Liver (tissue), 9 donors: ENCODE measurements around the gene CRAMP1. TPM values are rescaled to one million over a fixed set of nuclear protein-coding genes. Genes with fewer than 3 reads are reported as not detected.

Source experiments
- DNase-seq: peaks from one replicate; pipeline ENCODE4 v3.0.0-alpha.2; 2017; ENCODE audit warnings: low spot score
- H3K27ac ChIP-seq, 2 donors: one replicate each; pipeline ENCODE4 v1.7.0; 2013; ENCODE audit warnings: inconsistent platforms in 2 of 2, low read length in 2 of 2, control low read depth in 1 of 2, low read depth in 1 of 2, mild to moderate bottlenecking in 1 of 2
- H3K27me3 ChIP-seq, 4 donors: one replicate each; pipeline versions ENCODE4 v1.6.1 to v1.7.0; 2013; ENCODE audit warnings: low read length in 3 of 4, inconsistent platforms in 1 of 4, mild to moderate bottlenecking in 1 of 4, moderate library complexity in 1 of 4; ENCODE audit not compliant: control insufficient read depth in 4 of 4, insufficient read depth in 4 of 4
- H3K36me3 ChIP-seq, 4 donors: one replicate each; pipeline versions ENCODE4 v1.6.1 to v1.7.0; 2013; ENCODE audit warnings: low read length in 3 of 4, mild to moderate bottlenecking in 3 of 4, low read depth in 1 of 4, moderate library complexity in 1 of 4; ENCODE audit not compliant: control insufficient read depth in 4 of 4, insufficient read depth in 3 of 4
- H3K4me1 ChIP-seq, 4 donors: one replicate each; pipeline versions ENCODE4 v1.6.1 to v1.7.0; 2013; ENCODE audit warnings: low read length in 3 of 4, mild to moderate bottlenecking in 3 of 4, moderate library complexity in 1 of 4; ENCODE audit not compliant: control insufficient read depth in 4 of 4, insufficient read depth in 4 of 4
- H3K4me3 ChIP-seq, 3 donors: one replicate each; pipeline versions ENCODE4 v1.6.1 to v1.7.0; 2013; ENCODE audit warnings: low read length in 3 of 3, control low read depth in 1 of 3, low read depth in 1 of 3, mild to moderate bottlenecking in 1 of 3
- H3K9ac ChIP-seq, 2 donors: one replicate each; pipeline ENCODE4 v1.7.0; 2013; ENCODE audit warnings: low read length in 2 of 2, mild to moderate bottlenecking in 2 of 2, moderate library complexity in 2 of 2, control low read depth in 1 of 2, low read depth in 1 of 2
- H3K9me3 ChIP-seq, 4 donors: one replicate each; pipeline versions ENCODE4 v1.6.1 to v1.7.0; 2013; ENCODE audit warnings: low read length in 3 of 4; ENCODE audit not compliant: control insufficient read depth in 4 of 4
- ATF3 ChIP-seq: IDR thresholded peaks from 2 replicates; pipeline ENCODE4 v1.6.1; 2016; ENCODE audit warnings: antibody characterized with exemption
- GABPA ChIP-seq, 2 donors: IDR thresholded peaks in 1 of 2; conservative IDR thresholded peaks in 1 of 2; 2 replicates each; pipeline ENCODE4 v1.6.1; 2016; ENCODE audit warnings: antibody characterized with exemption in 2 of 2, mild to moderate bottlenecking in 1 of 2, moderate library complexity in 1 of 2
- HNF4A ChIP-seq, 2 donors: conservative IDR thresholded peaks; 2 replicates each; pipeline ENCODE4 v1.6.1; 2016; ENCODE audit warnings: antibody characterized with exemption in 2 of 2, mild to moderate bottlenecking in 2 of 2
- HNF4G ChIP-seq: IDR thresholded peaks from 2 replicates; pipeline ENCODE4 v1.6.1; 2016; ENCODE audit warnings: antibody characterized with exemption
- JUND ChIP-seq, 2 donors: IDR thresholded peaks; 2 replicates each; pipeline ENCODE4 v1.6.1; 2016; ENCODE audit warnings: antibody characterized with exemption in 2 of 2
- NR2F2 ChIP-seq: IDR thresholded peaks from 2 replicates; pipeline ENCODE4 v1.6.1; 2016; ENCODE audit warnings: antibody characterized with exemption
- RAD21 ChIP-seq, 2 donors: IDR thresholded peaks; 2 replicates each; pipeline ENCODE4 v1.6.1; 2016; ENCODE audit warnings: antibody characterized with exemption in 2 of 2, mild to moderate bottlenecking in 2 of 2
- RXRA ChIP-seq, 2 donors: IDR thresholded peaks; 2 replicates each; pipeline ENCODE4 v1.6.1; 2017 to 2018; ENCODE audit warnings: antibody characterized with exemption in 2 of 2, mild to moderate bottlenecking in 1 of 2
- SP1 ChIP-seq: IDR thresholded peaks from 2 replicates; pipeline ENCODE4 v1.6.1; 2018; ENCODE audit warnings: antibody characterized with exemption, mild to moderate bottlenecking
- TAF1 ChIP-seq: conservative IDR thresholded peaks from 2 replicates; pipeline ENCODE4 v1.6.1; 2016; ENCODE audit warnings: antibody characterized with exemption, mild to moderate bottlenecking
- YY1 ChIP-seq: IDR thresholded peaks from 2 replicates; pipeline ENCODE4 v1.6.1; 2016; ENCODE audit warnings: antibody characterized with exemption, mild to moderate bottlenecking
- ZBTB33 ChIP-seq: IDR thresholded peaks from 2 replicates; pipeline ENCODE4 v1.6.1; 2016; ENCODE audit warnings: antibody characterized with exemption
- WGBS: extraction: QIAGEN DNeasy Blood & Tissue Kit; methylation state at CpG from one replicate; pipeline ENCODE4 v1.1.7; 2013; 5-methylcytosine and 5-hydroxymethylcytosine counted together
- polyA plus RNA-seq, 2 donors: library from polyadenylated mRNA; stranded (reverse) in 1 of 2; unstranded in 1 of 2; fragments of 200-250 nt in 1 of 2; fragments of >200 nt in 1 of 2; fragmentation: Nextera tagmentation in 1 of 2; extraction: Ambion mirVana in 1 of 2; gene quantifications; one replicate each; pipeline versions ENCODE4 v1.2.1 to v1.2.3, GENCODE V29; 2013 to 2015
- total RNA-seq, 2 donors: library from RNA; depleted of rRNA; stranded (reverse); fragments of >200 nt; gene quantifications; one replicate each; pipeline ENCODE4 v1.2.3, GENCODE V29; 2014
- TF ChIP-seq, protein P1 (sequence below): IDR thresholded peaks from 2 replicates; pipeline ENCODE4 v1.6.1; 2016; ENCODE audit warnings: antibody characterized with exemption, mild to moderate bottlenecking
- TF ChIP-seq, protein P2 (sequence below): fragments of 150-350 bp; IDR thresholded peaks from 2 replicates; pipeline ENCODE4 v1.5.1; 2017; ENCODE audit warnings: improper control_type of control experiment, low read depth, low read length; ENCODE audit not compliant: missing input control
- donor health status: healthy.
- donor health status: healthy.
- donor health status: healthy.
- donor health status: healthy.
- donor health status: healthy.

Gene CRAMP1
- total and polyA plus RNA-seq, 4 donors: 1.1 to 6.4 (median 4.2) TPM

- no peak for TF ChIP-seq NR2F2
- TF ChIP-seq, protein P1, sequence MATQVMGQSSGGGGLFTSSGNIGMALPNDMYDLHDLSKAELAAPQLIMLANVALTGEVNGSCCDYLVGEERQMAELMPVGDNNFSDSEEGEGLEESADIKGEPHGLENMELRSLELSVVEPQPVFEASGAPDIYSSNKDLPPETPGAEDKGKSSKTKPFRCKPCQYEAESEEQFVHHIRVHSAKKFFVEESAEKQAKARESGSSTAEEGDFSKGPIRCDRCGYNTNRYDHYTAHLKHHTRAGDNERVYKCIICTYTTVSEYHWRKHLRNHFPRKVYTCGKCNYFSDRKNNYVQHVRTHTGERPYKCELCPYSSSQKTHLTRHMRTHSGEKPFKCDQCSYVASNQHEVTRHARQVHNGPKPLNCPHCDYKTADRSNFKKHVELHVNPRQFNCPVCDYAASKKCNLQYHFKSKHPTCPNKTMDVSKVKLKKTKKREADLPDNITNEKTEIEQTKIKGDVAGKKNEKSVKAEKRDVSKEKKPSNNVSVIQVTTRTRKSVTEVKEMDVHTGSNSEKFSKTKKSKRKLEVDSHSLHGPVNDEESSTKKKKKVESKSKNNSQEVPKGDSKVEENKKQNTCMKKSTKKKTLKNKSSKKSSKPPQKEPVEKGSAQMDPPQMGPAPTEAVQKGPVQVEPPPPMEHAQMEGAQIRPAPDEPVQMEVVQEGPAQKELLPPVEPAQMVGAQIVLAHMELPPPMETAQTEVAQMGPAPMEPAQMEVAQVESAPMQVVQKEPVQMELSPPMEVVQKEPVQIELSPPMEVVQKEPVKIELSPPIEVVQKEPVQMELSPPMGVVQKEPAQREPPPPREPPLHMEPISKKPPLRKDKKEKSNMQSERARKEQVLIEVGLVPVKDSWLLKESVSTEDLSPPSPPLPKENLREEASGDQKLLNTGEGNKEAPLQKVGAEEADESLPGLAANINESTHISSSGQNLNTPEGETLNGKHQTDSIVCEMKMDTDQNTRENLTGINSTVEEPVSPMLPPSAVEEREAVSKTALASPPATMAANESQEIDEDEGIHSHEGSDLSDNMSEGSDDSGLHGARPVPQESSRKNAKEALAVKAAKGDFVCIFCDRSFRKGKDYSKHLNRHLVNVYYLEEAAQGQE: no peak
- no peak for TF ChIP-seq GABPA (IDR thresholded peaks at IDR 0.05 in 1 of 2, conservative IDR thresholded peaks at IDR 0.05 in 1 of 2)
- no peak for TF ChIP-seq ATF3
- no peak for TF ChIP-seq JUND (IDR thresholded peaks at IDR 0.05)
- TF ChIP-seq HNF4G: no peak
- no peak for TF ChIP-seq TAF1
- TF ChIP-seq ZBTB33: no peak
- TF ChIP-seq SP1: no peak
- no peak for TF ChIP-seq RAD21 (IDR thresholded peaks at IDR 0.05)
- TF ChIP-seq, protein P2, sequence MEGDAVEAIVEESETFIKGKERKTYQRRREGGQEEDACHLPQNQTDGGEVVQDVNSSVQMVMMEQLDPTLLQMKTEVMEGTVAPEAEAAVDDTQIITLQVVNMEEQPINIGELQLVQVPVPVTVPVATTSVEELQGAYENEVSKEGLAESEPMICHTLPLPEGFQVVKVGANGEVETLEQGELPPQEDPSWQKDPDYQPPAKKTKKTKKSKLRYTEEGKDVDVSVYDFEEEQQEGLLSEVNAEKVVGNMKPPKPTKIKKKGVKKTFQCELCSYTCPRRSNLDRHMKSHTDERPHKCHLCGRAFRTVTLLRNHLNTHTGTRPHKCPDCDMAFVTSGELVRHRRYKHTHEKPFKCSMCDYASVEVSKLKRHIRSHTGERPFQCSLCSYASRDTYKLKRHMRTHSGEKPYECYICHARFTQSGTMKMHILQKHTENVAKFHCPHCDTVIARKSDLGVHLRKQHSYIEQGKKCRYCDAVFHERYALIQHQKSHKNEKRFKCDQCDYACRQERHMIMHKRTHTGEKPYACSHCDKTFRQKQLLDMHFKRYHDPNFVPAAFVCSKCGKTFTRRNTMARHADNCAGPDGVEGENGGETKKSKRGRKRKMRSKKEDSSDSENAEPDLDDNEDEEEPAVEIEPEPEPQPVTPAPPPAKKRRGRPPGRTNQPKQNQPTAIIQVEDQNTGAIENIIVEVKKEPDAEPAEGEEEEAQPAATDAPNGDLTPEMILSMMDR: no peak
- Histone ChIP-seq H3K36me3 (peaks cover 8 to 39% (median 24%) of the 10 kb centered on the region in 4 donors), H3K9me3 (no peaks in the 10 kb centered on the region)
These were observed 38.0 kb downstream of the CRAMP1 start for GRCh38 chr16:1650131-1650530.

GRCh38 chr16:1651094-1651973 lies 39.2 kb downstream of the CRAMP1 start:
- H3K4me1 ChIP-seq: no peaks in the 10 kb centered on the region
- no peak for DNase-seq
- peaks cover 16 to 39% (median 25%) of the 10 kb centered on the region in 4 donors for H3K36me3 ChIP-seq
- WGBS: 90% methylated on average over 12 of the region's 12 CpGs
- no peaks in the 10 kb centered on the region for H3K27me3 ChIP-seq
- H3K4me3 ChIP-seq: no peak overlapping the region
- no peak overlapping the region for H3K9ac ChIP-seq
- no peaks in the 10 kb centered on the region for H3K9me3 ChIP-seq
- TF ChIP-seq NR2F2 (peak; percentile 100), RXRA (IDR thresholded peaks at IDR 0.05) (peak; percentile 81 to 98), HNF4G (no peak), YY1 (no peak), GABPA (IDR thresholded peaks at IDR 0.05 in 1 of 2, conservative IDR thresholded peaks at IDR 0.05 in 1 of 2) (no peak), HNF4A (conservative IDR thresholded peaks at IDR 0.05) (peak in 1 of 2 donors; percentile 55)
- no peak overlapping the region for H3K27ac ChIP-seq

More at GRCh38 chr16:1650131-1650530, 38.0 kb downstream of the CRAMP1 start:
- H3K27ac ChIP-seq: no peak overlapping the region
- 93% methylated on average over 4 of the region's 4 CpGs for WGBS
- H3K4me1 ChIP-seq: no peaks in the 10 kb centered on the region
- DNase-seq: no peak
- no peak overlapping the region for H3K4me3 ChIP-seq
- H3K27me3 ChIP-seq: no peaks in the 10 kb centered on the region
- no peak overlapping the region for H3K9ac ChIP-seq
